Activated naive CD4-positive, alpha-beta T cell treated with anti-CD3 and anti-CD28 coated beads for 36 hours (primary cell): Measurements from ENCODE around the gene ABCF3. TPM values are rescaled to one million over a fixed set of nuclear protein-coding genes. Genes with fewer than 3 reads are reported as not detected.

Experiments
- CTCF ChIA-PET: fragments of 350-600 bp; sonication (Branson Sonifier 250); formaldehyde crosslinking; loops from one replicate; lab custom pipeline; 2021; ENCODE audit warnings: antibody characterized with exemption; lab: Charles Lee
- DNase-seq: peaks from one replicate; pipeline ENCODE4 v3.0.0-alpha.2; 2020
- H3K27ac Mint-ChIP-seq: one replicate; pipeline ENCODE4 v1.8.0; 2021; ENCODE audit warnings: mild to moderate bottlenecking, mixed read lengths
- H3K27me3 Mint-ChIP-seq: one replicate; pipeline ENCODE4 v1.8.0; 2021; ENCODE audit warnings: low read depth, mixed read lengths
- H3K36me3 Mint-ChIP-seq: one replicate; pipeline ENCODE4 v1.8.0; 2021; ENCODE audit warnings: low read depth, mixed read lengths
- H3K4me1 Mint-ChIP-seq: one replicate; pipeline ENCODE4 v1.8.0; 2021; ENCODE audit warnings: low read depth, mixed read lengths
- H3K4me3 Mint-ChIP-seq: one replicate; pipeline ENCODE4 v1.8.0; 2021; ENCODE audit warnings: mild to moderate bottlenecking, moderate library complexity, mixed read lengths
- H3K9me3 Mint-ChIP-seq: one replicate; pipeline ENCODE4 v1.8.0; 2021; ENCODE audit warnings: mixed read lengths
- intact Hi-C: fragments of 100-400 bp; cut with micrococcal nuclease; formaldehyde crosslinking; loops from one replicate; pipeline ENCODE4 v1.15.1; 2023
- total RNA-seq, 2 experiments: library from RNA; stranded (reverse); gene quantifications; one replicate each; pipeline ENCODE4 v1.2.3, GENCODE V29; 2021

ABCF3 gene
- total RNA-seq, 2 experiments from 2014 or later: 38.5 to 39.1 TPM

DNA sequence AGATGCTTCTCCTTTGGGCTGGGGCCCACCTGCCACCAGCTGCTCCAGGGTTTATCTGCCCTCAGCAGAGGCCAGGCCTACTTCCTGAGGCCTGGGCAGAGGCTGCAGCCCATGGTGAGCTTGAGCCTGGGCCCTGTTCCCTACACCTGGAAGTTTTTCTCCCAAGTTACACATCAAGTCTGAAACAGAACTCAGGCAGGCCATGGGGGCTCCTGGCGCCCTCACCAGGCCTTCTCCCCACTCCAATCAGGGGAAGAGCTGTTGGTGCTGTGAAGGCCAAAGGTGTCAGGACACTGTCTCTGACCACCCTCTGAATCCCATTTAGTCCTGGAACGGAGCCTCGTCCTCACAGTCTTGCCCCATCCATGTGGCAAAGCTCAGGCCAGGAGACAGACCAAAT lies 50.6 kb downstream of the ABCF3 start:
- no peaks in the 10 kb centered on the region for H3K9me3 Mint-ChIP-seq
- H3K4me1 Mint-ChIP-seq: no peaks in the 10 kb centered on the region
- no peaks in the 10 kb centered on the region for H3K36me3 Mint-ChIP-seq
- CTCF ChIA-PET: interaction anchor here (0.5 to 3.5 kb wide), 2 partner anchors 10 to 20 kb away, joined by 3 to 28 read pairs; no protein-coding TSS in a partner anchor
- peaks cover 12% of the 10 kb centered on the region for H3K27me3 Mint-ChIP-seq
- H3K27ac Mint-ChIP-seq: no peak overlapping the region
- intact Hi-C loops: no loop called here
- no peak for DNase-seq
- H3K4me3 Mint-ChIP-seq: no peak overlapping the region

- intact Hi-C loops: no loop called here
- peaks cover 8% of the 10 kb centered on the region for H3K27me3 Mint-ChIP-seq
- CTCF ChIA-PET: interaction anchor here (0.5 to 3.5 kb wide), 4 partner anchors 10 to 340 kb away, joined by 3 to 28 read pairs (median 3); no protein-coding TSS in a partner anchor
- no peaks in the 10 kb centered on the region for H3K4me1 Mint-ChIP-seq
- no peaks in the 10 kb centered on the region for H3K9me3 Mint-ChIP-seq
- no peak overlapping the region for H3K4me3 Mint-ChIP-seq
- H3K36me3 Mint-ChIP-seq: peaks cover under 1% of the 10 kb centered on the region
- DNase-seq: no peak
- H3K27ac Mint-ChIP-seq: no peak overlapping the region
These were observed 51.2 kb downstream of the ABCF3 start for GRCh38 chr3:184237211-184237610.

- no peaks in the 10 kb centered on the region for H3K9me3 Mint-ChIP-seq
- H3K27me3 Mint-ChIP-seq: peaks cover 2% of the 10 kb centered on the region
- DNase-seq: no peak
- H3K27ac Mint-ChIP-seq: no peak overlapping the region
- no peak overlapping the region for H3K4me3 Mint-ChIP-seq
- intact Hi-C loops: no loop called here
- H3K4me1 Mint-ChIP-seq: no peaks in the 10 kb centered on the region
- CTCF ChIA-PET: interaction anchor here (0.7 to 3.5 kb wide), 3 partner anchors 11 to 340 kb away, joined by 3 to 28 read pairs (median 3); no protein-coding TSS in a partner anchor
- H3K36me3 Mint-ChIP-seq: peaks cover 5% of the 10 kb centered on the region
These were observed 51.8 kb downstream of the ABCF3 start for GRCh38 chr3:184237807-184238206.

GRCh38 chr3:184238246-184238818 lies 52.3 kb downstream of the ABCF3 start:
- no peaks in the 10 kb centered on the region for H3K27me3 Mint-ChIP-seq
- peaks cover 6% of the 10 kb centered on the region for H3K36me3 Mint-ChIP-seq
- H3K27ac Mint-ChIP-seq: no peak overlapping the region
- H3K4me3 Mint-ChIP-seq: no peak overlapping the region
- no peaks in the 10 kb centered on the region for H3K9me3 Mint-ChIP-seq
- no peaks in the 10 kb centered on the region for H3K4me1 Mint-ChIP-seq
- intact Hi-C loops: no loop called here
- DNase-seq: no peak
- CTCF ChIA-PET: interaction anchor here (1.4 to 3.5 kb wide), 2 partner anchors 11 to 116 kb away, joined by 3 to 28 read pairs; no protein-coding TSS in a partner anchor

DNA sequence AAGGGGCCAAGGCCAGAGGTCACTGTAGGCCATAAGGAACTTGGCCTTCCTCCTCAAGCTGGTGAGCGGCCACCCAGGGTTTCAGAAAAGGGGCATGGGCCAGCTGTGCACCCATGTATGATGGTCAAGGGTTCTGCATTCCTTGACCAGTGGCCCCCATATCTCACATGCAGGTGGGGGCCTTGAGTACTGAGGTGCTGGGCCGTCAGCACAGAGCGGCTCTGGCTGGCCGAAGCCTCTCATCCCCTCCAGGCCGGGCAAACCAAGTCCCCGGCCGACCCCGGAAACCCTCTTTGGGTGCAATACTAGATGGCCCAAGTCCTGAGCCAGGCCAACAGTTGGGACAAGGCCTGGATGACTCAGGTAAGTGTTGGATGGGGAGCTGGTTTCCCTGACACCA lies 53.2 kb downstream of the ABCF3 start:
- no peak for DNase-seq
- peaks cover 8% of the 10 kb centered on the region for H3K36me3 Mint-ChIP-seq
- no peak overlapping the region for H3K4me3 Mint-ChIP-seq
- no peaks in the 10 kb centered on the region for H3K27me3 Mint-ChIP-seq
- intact Hi-C loops: no loop called here
- no peaks in the 10 kb centered on the region for H3K9me3 Mint-ChIP-seq
- CTCF ChIA-PET: interaction anchor here (1.8 to 3.5 kb wide), 3 partner anchors 11 to 12 kb away, joined by 6 to 28 read pairs (median 20); partner anchors contain the start of gene EEF1AKMT4
- no peak overlapping the region for H3K27ac Mint-ChIP-seq
- H3K4me1 Mint-ChIP-seq: no peaks in the 10 kb centered on the region

- Mint-ChIP-seq H3K27me3 (no peaks in the 10 kb centered on the region), H3K9me3 (no peaks in the 10 kb centered on the region), H3K4me1 (no peaks in the 10 kb centered on the region), H3K36me3 (peaks cover 11% of the 10 kb centered on the region), H3K27ac (no peak overlapping the region), H3K4me3 (no peak overlapping the region)
- CTCF ChIA-PET: interaction anchor here (1.8 to 2.0 kb wide), 2 partner anchors 10 to 13 kb away, joined by 6 to 20 read pairs; partner anchors contain the start of gene EEF1AKMT4
- DNase-seq: no peak
- intact Hi-C loops: loop anchor here (10.0 kb wide), 1 partner anchor 605 kb away; the partner anchor contains the start of gene KLHL24
These were observed 53.7 kb downstream of the ABCF3 start for GRCh38 chr3:184239708-184240107.

DNA sequence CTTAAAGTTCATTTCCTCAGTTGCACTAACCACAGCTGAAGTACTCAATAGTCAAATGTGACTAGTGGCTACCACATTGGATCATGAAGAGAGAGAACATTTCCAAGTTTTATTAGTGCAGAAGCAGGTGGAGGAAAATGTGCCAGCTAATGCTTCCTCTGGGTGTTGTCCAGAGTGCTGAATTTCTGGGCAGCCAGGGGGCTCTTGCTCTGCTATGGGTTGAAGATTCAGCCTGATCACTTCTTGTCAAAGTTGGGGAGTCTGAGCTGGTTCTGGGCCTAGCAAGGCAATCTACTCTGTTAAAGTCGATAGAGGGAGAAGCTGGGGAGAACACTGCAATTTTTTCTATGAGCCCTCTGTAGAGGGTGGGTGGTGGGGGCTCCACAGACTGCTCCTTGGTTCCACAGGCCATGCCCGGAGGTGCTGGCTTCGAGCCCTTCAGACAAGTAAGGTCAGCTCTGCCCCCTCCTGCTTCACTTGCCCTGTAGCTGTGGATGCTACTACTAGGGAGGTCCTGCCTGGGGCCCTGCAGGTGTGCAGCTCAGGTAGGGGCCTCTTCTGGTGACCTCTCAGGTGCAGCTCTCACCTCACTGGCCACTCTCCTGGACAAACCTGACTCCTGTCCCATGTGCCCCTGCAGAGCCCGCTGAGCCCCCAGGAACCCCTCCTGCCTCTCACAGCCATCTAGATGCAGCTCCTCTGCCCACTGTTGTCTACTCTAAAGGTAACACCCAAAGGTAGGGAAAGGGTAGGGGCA lies 54.6 kb downstream of the ABCF3 start:
- peaks cover 2% of the 10 kb centered on the region for H3K4me1 Mint-ChIP-seq
- intact Hi-C loops: loop anchor here (10.0 kb wide), 1 partner anchor 606 kb away; the partner anchor contains the start of gene KLHL24
- no peak overlapping the region for H3K4me3 Mint-ChIP-seq
- H3K36me3 Mint-ChIP-seq: peaks cover 18% of the 10 kb centered on the region
- H3K9me3 Mint-ChIP-seq: no peaks in the 10 kb centered on the region
- H3K27me3 Mint-ChIP-seq: no peaks in the 10 kb centered on the region
- no peak for DNase-seq
- no peak overlapping the region for H3K27ac Mint-ChIP-seq
- CTCF ChIA-PET: interaction anchor here (0.6 to 2.0 kb wide), 4 partner anchors 9 to 14 kb away, joined by 3 to 20 read pairs (median 5); partner anchors contain the start of gene EEF1AKMT4

DNA sequence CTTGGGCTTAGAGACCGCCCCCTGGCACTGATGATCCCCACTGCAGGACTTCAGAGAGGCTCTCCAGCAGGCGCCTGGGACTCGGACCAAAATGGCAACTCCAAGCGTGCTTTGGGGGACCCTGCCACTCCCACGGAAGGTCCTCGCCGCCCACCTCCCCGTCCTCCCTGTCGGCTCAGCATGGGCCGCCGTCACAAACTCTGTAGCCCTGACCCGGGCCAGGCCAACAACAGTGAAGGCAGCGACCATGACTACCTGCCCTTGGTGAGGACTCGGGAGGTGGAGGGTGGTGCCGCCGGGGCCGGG lies 55.1 kb downstream of the ABCF3 start:
- DNase-seq: no peak
- Mint-ChIP-seq H3K4me1 (peaks cover 2% of the 10 kb centered on the region), H3K27me3 (no peaks in the 10 kb centered on the region), H3K9me3 (no peaks in the 10 kb centered on the region), H3K4me3 (no peak overlapping the region), H3K36me3 (peaks cover 24% of the 10 kb centered on the region), H3K27ac (no peak overlapping the region)
- intact Hi-C loops: loop anchor here (10.0 kb wide), 1 partner anchor 606 kb away; the partner anchor contains the start of gene KLHL24
- CTCF ChIA-PET: interaction anchor here (0.8 to 2.0 kb wide), 3 partner anchors 9 to 14 kb away, joined by 3 to 20 read pairs (median 6); partner anchors contain the start of gene EEF1AKMT4

DNA sequence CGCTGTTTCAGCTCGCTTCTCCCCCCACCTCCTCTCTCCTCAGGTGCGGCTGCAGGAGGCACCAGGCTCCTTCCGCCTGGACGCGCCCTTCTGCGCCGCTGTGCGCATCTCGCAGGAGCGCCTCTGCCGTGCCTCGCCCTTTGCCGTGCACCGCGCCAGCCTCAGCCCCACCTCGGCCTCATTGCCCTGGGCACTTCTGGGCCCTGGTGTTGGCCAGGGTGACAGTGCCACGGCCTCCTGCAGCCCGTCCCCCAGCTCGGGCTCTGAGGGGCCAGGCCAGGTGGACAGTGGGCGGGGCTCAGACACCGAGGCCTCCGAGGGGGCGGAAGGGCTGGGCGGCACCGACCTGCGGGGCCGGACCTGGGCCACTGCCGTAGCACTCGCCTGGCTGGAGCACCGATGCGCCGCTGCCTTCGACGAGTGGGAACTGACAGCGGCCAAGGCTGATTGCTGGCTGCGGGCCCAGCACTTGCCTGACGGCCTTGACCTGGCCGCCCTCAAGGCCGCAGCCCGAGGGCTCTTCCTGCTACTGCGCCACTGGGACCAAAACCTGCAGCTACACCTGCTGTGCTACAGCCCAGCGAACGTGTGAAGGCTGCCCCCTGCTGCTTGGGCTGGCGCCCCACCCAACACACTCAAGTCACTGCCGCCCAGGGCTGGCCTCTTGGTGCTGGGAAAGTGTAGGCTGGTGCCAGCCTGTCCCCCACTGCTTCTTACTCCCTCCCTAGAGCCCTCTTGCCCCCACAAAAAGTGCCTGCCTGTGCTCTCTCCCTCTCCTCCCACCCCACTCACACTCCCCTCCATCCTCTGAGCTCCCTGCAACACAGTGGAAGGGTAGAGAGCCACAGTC lies 55.7 kb downstream of the ABCF3 start:
- Mint-ChIP-seq H3K27ac (no peak overlapping the region), H3K4me3 (no peak overlapping the region), H3K27me3 (no peaks in the 10 kb centered on the region), H3K9me3 (no peaks in the 10 kb centered on the region), H3K4me1 (peaks cover 2% of the 10 kb centered on the region), H3K36me3 (peaks cover 25% of the 10 kb centered on the region)
- CTCF ChIA-PET: interaction anchor here (2.0 to 7.0 kb wide), 2 partner anchors 8 to 15 kb away, joined by 6 to 48 read pairs; partner anchors contain the start of gene EEF1AKMT4
- intact Hi-C loops: loop anchor here (10.0 kb wide), 1 partner anchor 607 kb away; the partner anchor contains the start of gene KLHL24
- DNase-seq: no peak

- Mint-ChIP-seq H3K4me1 (peaks cover 2% of the 10 kb centered on the region), H3K36me3 (peaks cover 25% of the 10 kb centered on the region), H3K4me3 (no peak overlapping the region), H3K27ac (no peak overlapping the region), H3K9me3 (no peaks in the 10 kb centered on the region), H3K27me3 (no peaks in the 10 kb centered on the region)
- CTCF ChIA-PET: interaction anchor here (7.0 kb wide), 1 partner anchor 15 kb away, joined by 48 read pairs; no protein-coding TSS in a partner anchor
- intact Hi-C loops: loop anchor here (10.0 kb wide), 1 partner anchor 607 kb away; the partner anchor contains the start of gene KLHL24
- DNase-seq: no peak
These were observed 56.3 kb downstream of the ABCF3 start for GRCh38 chr3:184242297-184242685.
